Stimulated activated CD8-positive, alpha-beta memory T cell treated with anti-CD3 and anti-CD28 coated beads, Interleukin-15, amount 100 ng/mL, for 4 hours (primary cell): ENCODE data around the gene PRKCE.

Source experiments
- DNase-seq, 2 donors: peaks; one replicate each; pipeline ENCODE4 v3.0.0-alpha.2; 2020; ENCODE audit warnings: low read depth in 2 of 2

PRKCE gene

DNA sequence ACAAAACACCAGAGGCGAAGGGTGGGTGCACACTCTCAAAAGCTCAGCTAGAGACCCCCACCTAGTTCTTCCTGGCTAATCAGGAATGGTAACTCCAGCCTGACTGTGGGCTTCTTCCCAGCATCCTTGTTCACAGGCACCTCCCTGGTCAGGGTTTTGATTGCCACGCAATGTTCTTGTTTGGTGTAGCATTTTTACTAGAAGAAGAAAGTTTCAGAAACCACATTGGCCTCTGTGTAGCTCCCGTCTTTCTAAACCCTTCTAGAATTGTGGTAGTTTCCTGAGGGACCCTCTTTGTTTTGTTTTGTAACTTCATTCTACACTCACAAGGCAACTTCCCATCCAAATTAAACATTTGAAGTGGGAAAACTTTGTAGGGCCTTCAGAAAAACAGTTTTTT, 391.2 kb downstream of the PRKCE start:
- DNase-seq, result no peak

DNA sequence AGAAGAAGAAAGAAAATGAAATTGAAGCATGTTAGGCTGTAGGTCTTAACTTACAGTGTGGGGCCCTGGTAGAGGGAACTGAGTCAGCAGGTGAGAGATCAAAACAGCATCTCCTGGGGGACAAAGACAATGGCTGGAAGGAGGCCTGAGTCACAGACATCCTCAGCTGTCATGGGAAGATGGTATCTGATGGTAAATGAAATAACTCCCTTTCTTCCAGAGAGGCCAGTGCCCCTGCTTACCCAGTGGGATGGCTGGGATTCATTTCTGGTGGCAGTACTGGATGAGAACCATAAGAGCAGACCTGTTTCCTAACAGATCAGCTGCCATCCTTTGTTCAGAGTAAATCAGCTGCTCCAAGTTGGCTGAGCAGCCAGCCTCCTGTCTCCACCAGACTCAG, 394.4 kb downstream of the PRKCE start:
- DNase-seq, result no peak

DNA sequence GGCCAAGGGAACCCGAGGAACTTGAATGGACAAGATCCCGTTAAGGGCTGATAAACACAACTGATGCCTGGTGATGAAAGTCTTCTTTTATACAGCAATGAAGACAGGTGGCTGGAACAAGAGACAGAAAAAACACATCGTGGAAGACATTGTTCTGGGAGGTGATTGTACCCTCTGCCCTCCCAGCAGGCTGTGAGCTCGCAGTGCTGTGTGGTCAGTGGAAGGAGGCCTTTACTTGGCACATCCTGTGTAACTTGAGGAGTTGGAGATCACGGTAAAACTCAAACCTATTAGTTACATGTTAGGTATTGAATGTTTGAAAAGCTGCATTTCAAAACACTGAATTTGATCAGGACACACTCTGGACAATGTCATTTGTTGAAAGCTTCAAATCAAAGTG, 395.8 kb downstream of the PRKCE start:
- no peak for DNase-seq

DNA sequence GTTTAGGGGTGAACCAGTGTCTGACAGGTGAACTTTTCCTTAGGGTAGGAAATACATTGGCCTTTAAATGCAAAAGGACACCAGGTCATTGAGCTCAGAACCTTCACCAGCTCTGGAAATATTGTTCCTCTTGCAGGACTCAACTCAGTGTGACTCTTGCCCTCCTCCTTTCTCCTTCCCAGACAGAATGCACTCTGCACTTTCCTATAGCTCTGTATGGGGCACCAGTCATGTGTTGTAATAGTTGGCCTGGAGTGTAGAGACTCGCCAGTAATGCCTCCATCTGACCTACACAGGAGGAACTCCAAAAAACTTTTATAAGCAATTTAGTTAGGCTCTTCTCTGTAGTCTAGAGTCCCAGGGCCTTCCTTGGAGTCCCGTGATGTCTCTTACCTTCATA, 397.2 kb downstream of the PRKCE start:
- DNase-seq, result no peak

DNA sequence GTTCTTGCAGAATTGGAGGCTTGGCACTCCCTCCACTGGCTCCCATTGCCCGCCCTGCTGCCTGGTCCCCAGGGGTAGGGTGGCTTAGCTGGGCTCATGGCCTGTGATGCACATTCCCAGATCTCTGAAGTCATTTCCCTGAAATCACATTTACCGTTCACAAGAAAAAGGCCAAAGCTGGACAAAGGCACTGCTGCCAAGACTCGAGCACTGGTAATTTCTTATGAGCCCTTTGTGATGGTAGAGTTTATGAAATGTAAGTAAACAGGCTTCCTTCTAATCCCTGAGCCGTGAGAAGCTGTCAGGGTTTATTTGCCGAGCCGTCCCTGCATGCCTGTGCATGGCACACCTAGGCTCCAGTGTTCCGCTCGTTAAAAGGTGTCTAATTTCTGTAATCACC, 398.6 kb downstream of the PRKCE start:
- DNase-seq, result no peak

DNA sequence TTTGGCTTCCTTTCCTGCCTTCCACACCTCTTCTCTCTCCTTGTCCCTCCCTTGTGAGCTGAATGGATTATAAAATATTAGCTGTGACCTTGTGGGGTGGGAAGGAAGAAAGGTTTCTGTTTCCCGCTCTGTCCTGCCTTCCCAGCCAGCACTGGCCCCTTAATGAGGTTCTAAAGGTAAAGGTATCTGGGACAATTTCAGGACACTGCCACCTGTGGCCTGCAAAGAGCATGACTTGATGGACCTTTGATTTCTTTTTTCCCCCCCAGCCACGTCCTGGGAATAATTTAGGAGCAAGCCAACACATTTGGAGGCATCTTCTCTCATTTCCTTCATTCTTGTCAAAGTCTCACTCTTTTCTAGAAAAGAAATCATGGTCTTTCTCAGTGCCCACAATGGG, 399.0 kb downstream of the PRKCE start:
- DNase-seq, result no peak

DNA sequence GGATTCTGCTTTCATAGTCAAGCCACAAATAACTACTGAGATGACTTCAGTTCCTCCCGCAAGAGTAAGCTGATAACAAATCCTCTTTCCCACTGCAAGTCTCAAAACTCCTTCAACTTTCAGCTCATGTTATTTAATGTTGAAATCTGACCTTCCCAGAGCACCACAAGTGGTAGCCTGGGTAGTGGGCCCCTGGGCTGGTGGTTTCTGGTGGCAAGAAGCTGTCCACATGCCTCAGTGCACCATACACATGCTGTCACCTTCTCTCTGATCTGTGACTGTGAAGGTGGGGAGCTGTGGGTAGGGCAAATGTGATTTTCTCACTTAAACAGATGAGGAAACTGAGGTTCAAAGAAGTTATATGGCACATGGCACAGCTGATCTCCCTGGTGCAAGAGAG, 399.6 kb downstream of the PRKCE start:
- DNase-seq, result no peak

DNA sequence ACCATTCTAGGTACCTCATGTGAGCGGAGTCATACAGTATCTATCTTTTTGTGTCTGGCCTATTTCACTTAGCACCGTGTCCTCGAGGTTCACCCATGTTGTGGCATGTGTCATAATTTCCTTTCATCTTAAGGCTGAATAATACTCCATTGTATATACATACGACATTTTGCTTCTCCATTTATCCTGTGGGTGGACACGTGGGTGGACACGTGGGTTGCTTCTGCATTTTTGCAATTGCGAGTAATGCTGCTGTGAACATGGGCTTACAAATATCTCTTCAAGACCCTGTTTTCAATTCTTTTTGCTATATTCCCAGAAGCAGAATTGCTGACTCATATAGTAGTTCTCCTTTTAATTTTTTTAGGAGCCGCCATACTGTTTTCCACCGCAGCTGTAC, 402.1 kb downstream of the PRKCE start:
- no peak for DNase-seq

DNA sequence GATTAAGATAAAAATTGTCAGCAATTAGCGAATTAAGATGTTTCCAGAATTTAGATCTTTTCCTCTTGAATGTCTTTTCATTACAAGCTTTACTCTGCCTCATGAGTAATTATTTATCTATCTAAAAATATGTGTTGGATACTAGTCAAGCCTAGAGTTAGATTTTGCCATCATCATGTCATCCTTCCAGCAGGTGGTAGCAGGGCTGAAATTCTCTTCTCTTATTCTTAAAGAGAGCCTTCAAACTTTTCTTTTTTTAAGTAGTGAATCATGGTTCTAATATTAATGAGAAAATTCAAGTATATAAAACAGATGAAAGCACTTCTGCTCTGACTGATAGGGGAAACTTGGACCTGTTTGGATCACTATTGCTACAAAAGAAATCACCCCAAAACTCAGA, 405.1 kb downstream of the PRKCE start:
- no peak for DNase-seq

DNA sequence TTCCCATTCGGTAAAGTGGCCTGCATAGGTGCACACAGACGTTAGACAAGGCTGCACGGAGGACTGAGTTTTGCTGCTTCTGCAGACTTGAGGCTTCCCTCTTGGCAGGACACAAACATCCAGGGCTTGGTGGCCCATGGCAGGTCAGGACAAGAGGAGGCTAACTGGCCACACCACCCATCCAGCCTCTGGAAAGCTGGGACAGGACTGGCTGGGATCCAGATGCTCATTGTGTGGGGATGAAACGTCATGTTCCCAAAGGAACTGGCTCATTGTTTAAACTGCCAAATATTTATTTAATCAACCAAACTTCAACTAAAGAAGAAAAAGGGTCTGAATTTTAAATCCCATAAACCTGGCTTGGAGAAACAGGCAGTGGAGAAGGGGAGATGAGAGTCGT, 406.7 kb downstream of the PRKCE start:
- DNase-seq, result no peak

DNA sequence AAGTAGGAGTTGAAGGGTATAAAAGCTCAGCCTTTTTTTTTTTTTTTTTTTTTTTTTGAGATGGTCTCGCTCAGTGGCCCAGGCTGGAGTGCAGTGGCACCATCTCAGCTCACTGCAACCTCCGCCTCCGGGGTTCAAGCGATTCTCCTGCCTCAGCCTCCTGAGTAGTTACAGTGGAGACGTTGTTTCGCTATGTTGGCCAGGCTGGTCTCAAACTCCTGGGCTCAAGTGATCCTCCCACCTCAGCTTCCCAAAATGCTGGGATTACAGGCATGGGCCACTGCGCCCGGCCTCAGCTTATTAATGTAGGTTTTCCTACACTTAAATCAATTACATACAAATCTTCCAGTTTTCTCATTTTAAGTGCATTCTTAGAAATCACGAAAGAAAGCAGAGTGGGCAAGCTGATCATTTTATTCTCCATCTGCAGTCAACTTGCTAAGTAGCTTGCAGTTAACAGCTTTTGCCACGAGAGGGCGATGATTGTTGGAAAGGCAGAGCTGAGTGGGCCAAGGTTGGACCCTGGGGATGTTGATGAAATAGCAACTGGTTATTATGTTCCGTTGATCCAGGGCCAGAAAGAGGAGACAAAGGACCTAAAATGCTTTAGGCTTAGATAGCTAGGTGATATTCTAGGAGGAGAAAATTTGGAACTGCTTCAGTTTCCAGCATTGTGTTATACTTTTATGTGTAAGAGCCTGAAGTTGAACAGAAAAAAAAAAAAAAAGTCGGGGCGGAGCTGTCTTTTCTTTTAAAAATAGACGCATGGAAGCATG, 411.4 kb downstream of the PRKCE start:
- DNase-seq, result peak; percentile 8 to 34

DNA sequence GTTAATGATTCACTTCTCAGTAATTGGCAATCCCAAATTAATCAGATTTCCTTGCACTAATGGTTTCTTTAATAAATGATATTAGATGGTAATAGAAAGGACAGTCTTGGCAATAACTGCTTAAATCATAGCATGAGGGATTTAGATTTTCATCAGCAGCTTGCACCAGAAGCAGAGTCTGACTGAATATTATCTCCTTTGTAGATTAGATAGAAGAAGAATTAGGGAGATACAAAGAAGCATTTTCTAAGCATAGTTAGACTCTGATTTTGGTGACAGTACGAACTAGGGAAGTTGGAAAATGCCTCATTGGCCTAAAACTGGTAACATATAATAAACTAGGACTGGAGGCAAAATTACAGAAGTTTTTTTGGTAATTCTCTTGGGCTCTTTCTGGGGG, 412.9 kb downstream of the PRKCE start:
- DNase-seq, result no peak

DNA sequence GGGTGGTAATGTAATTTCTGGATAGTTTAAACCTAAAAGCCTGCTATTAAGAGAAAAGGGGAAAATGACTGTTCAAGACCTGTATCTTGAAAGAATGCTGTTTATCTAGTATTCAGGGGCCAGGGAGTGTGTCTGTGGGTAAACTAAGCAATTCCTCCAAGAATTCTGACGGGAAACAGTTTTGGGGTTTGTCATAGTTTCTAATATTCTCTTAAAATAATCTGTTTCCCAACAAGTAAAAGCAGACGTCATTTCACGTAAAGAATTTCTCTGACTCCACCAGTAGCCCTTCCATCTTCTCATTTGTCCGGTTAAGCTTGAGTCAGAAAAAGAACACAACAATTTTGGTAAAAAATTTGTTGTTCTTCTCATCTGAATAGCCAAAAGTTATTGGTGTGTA, 413.7 kb downstream of the PRKCE start:
- DNase-seq, result no peak

DNA sequence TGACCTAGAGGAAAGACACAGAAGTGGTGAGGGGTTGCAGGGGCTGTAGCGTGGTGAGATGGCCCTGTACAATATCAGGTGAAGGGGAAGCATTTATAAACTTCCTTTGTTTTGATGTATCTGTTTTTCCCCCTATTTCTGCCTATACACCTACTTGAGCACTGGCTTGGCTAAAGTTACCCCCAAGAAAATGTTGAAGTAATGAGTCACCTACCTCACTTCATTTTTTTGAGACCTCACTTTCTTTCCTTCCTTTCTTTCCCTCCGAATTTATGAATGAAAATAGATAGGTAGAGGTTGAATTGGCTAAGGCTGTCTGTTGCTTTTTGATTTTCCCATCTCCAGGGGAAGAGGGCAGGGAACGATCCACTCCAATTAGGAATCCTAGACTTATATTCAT, 414.6 kb downstream of the PRKCE start:
- no peak for DNase-seq

DNA sequence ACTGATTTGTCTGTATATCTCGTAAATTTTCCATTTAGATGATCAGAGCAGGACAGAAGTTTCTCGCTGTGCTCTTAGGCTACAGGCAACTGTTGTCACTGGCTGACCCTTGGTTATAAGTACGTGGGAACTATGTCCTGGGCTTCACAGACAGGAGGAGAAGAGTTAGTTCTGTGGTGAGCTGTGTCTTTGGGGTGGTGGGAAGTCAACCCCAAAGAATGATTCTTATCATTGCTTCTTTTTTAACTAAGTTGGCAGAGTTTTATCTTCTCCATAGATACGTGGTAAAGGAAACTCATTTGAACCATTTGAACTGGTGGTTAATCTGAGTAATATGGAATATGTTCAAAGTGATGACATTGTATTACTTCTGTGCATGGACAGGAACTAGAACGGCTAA, 415.1 kb downstream of the PRKCE start:
- no peak for DNase-seq

DNA sequence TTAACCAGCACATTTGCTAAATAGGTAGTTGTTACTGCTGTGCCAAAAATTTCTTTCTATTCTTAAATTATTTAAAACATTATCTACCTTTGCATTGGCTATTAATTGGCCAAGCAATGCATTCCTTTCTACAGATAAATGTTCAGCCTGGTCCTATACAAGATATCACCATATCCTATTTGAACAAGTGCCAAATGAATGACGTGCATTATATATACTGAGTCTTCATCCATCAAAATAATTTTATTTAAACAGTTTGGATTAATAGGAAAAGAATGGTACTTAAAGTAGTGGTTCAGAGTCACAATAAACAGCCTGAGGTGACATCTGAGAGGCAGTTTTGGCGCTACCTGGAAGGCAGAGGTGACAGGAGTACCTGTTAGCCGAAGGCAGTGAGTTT, 415.6 kb downstream of the PRKCE start:
- no peak for DNase-seq

DNA sequence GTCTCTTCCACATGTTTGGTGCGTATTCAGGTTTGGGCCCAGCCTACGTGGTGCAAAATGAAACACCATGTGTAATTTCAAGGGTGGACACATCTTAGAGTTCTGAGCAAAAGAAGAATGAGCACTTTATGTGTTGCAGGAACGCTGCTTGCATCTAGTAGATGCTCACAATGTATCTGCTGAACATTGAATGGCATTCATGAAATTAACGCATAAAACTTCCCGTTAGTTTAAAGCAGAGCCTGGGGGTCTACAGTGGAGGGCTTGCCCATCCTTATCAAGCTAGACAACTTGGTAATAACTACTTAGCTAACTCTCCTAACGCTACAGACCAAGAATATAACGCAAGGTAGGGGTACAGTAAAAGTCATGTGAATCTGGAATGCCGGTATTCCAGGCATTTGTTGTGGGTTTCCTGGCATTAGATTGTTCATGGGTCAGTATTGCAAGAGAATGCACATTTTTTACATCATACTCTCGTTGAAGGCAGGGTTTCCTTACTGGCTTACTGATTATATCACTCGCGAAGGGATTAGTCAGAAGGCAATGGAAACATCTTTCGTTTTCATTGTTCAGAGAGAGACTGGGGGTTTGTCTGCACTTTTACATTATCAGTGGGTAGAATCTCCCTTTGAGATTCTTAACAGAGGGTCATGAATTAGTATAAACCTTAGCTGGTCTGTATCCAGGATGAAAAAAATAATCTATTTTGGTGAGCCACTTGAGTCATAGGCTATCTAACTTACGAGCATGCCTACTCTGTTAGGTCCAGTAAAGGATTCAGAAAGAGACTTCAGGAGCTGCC, 416.2 kb downstream of the PRKCE start:
- DNase-seq, result no peak

DNA sequence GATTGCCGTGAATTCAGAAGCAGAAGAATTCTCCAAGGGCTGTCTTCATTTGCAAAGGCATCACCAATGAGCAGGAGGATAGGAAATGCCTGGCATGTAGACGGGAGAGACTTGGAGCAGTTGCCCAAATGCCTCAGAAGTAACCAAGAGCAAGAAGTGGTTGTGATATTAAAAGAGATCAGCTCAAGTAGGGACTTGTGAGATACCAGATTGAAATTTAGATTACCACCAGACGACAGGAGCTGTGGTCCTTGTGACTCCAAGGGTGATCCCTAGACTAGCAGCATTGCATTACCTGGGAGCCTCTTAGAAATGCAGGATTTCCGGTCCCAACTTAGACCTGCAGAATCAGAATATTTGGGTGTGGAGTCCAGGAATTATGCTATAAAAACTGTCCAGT, 417.2 kb downstream of the PRKCE start:
- no peak for DNase-seq

DNA sequence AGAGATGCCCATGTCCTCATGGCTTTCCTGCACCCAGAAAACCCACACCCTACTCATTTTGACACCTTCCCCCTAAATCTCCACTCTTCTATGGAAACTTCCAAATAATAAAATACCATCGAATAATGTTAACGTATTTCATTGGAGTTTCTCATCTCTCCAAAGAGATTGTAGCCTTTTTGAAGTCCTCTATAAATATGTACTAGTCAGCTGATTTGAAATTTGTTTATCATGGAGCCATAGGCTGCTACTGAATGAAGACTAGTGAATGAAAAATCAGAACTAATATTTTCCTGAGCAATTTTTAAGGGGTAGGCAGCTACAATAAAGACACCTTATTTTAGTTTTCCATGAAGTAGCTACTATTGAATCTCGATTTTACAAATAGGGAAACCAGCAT, 419.6 kb downstream of the PRKCE start:
- no peak for DNase-seq

DNA sequence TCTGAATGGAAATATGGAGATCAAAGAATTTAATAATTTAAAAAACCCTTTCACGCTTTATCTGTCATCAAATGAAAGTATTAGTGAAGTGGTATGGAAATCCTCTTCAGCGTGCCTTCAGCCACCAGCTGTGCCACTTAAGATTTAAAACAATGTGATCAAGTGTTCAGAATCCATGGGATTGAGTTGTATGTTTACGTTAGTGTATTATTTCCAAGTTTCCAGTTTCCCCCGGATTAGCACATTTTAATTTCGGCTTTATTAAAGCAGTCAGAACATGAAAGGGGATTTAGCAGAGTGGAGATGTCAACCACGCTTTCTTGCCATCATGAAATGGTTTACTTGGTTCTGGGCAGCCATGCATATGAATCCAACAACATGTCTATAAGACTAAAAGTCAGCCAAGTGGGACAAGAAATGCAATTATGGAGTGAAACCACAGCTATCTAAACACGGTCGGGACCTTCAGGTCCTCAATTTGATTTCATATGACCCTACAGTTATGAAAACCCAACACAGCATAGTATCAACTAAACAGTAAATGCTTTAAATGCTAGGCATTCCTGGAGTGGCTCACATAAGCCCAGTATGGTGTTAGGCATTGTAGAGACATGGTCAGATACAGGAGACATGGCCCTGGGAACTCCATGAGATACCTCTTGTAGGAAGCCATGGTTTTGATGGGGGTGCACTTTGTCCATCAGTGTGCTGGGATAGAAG, 420.8 kb downstream of the PRKCE start:
- no peak for DNase-seq

DNA sequence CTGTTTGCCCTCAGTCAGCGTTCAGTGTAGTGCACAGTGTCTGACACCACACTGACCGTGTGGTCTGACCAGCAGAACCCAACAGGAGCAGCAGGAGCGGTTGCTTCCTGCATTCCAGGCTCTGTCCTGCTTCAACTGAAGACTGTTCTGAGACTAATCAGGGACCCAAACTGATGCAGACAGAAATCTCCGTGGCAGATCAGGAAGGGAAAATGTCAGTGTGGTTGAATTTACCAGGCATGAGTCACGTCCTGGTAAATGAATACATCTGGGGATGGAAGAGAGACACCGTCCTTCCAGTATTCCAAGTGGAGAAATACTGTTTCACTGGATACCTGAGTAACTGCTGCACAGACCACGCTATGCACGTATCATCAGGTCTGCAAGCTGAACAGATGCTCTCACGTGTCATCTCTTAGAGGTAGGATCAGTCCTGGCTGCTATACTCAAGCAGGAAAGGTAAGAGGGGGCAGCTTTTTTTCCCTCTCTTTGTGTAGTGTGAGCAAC, 422.1 kb downstream of the PRKCE start:
- DNase-seq, result no peak

DNA sequence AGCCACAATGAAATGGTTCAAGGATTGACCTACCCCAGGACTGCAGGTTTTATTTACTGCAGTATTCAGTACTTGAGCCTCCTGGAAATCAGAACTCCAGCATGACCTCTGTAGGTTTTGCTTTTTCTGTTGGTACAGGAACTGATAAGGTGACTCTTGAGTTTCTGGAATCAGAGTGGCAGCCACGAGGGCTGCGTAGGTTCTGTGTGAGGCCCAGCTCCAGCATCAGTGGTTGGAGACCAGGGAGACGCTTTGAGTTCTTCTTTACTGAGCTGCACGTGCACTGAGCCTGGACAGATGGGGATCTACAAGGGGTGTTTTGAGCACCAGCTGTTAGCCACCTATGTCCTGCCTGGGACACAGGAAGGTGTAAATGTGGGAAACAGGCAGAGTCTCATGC, 423.0 kb downstream of the PRKCE start:
- DNase-seq, result no peak

DNA sequence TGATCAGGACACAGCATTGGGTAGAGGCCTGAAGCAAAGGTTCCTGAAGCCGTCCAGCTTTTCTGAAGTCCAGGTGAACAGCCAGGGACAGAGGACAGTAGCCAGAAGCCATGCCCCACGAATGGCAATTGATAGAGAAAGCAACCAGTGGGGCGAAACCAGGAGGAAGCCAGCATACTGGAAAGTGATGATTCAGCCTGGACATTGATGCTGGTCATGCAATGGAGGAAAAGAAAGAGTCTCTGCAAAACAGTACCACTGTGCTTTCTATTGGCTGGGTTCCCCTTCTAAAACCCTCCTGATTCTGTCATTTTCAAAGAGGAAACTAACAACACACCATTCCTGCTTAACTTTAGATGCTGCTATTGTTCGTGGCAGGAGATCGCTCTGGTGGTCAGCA, 424.4 kb downstream of the PRKCE start:
- no peak for DNase-seq
